OCI-LY1 (cell line): ENCODE measurements around the gene NEK6.

ENCODE experiments used
- CTCF ChIP-seq: fragments of 200-600 bp; sonication (generic), shearing (Covaris generic); IDR thresholded peaks from 2 replicates; pipeline ENCODE4 v1.5.1; 2017; ENCODE audit warnings: mild to moderate bottlenecking, antibody characterized with exemption, low read length, moderate library complexity, mixed read lengths
- EZH2 ChIP-seq: fragments of 200-600 bp; sonication (generic), shearing (Covaris generic); IDR thresholded peaks from 2 replicates; pipeline ENCODE4 v1.8.0; 2017; ENCODE audit warnings: borderline replicate concordance, mixed run types, mild to moderate bottlenecking, antibody characterized with exemption, low read length, moderate library complexity, mixed read lengths

- TF ChIP-seq CTCF: no peak
- no peak for TF ChIP-seq EZH2
These were observed 63.7 kb downstream of the NEK6 start for GRCh38 chr9:124321416-124321815.
